ENCODE results near the gene NHERF2. TPM values are rescaled to one million over a fixed set of nuclear protein-coding genes. Genes with fewer than 3 reads are reported as not detected.

The NHERF2 gene
- total RNA-seq: 40.3 and 40.6 TPM in 2 replicates

DNA sequence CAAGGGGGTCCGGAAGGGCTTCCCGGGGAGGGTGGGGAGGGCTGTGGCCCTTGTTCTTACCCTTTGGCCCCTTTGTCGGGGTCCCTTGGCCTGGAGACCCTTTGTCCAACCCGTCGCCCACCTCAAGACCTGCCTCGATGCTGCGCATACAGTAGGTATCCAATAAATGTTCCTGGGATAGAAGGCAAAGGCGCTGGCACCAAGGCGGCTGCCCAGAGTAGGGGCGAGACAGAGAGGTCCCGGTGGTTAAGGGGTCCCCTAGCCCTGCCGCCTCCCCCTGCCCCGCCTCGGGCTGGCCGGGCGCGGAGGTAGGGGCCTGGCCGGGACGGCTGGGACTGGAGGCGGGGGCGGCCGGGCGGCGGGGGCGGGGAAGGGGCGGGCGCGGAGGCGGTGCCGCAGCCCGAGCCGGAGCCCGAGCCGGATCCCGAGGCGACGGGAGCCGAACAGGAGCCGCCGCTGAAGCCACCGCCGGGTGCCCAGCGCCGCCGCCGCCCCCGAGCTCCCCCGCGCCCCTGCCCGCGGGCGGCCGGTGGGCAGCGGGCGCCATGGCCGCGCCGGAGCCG, at the start of gene NHERF2:
Gene NHERF2 (plus strand): TSS at position 442 of the 563 bp plus-strand sequence. CDS start 104 bp downstream, at position 546.

GRCh38 chr16:1981398-1981836, 45.3 kb upstream of the NHERF2 start, which contains the start of gene NOXO1:
Gene NOXO1, minus strand, starts transcription at chr16:1981469. Its CDS starts 290 bp downstream, at chr16:1981179.

GRCh38 chr16:1983544-1984346, 43.0 kb upstream of the NHERF2 start, which contains the start of gene GFER:
Gene GFER, plus strand, starts transcription at chr16:1984193. Its CDS starts 26 bp downstream, at chr16:1984219.

GRCh38 chr16:1989209-1990100, 37.2 kb upstream of the NHERF2 start, which contains the start of gene SYNGR3:
Gene SYNGR3, plus strand, starts transcription at chr16:1989970. Its CDS starts 133 bp downstream, at chr16:1990103.

GRCh38 chr16:2009791-2010510, 16.8 kb upstream of the NHERF2 start, which contains the start of gene ZNF598:
Gene ZNF598, minus strand, starts transcription at chr16:2009821.

GRCh38 chr16:2019518-2019920, 7.2 kb upstream of the NHERF2 start, which contains the start of gene NPW:
Gene NPW, plus strand, starts transcription at chr16:2019785.

DNA sequence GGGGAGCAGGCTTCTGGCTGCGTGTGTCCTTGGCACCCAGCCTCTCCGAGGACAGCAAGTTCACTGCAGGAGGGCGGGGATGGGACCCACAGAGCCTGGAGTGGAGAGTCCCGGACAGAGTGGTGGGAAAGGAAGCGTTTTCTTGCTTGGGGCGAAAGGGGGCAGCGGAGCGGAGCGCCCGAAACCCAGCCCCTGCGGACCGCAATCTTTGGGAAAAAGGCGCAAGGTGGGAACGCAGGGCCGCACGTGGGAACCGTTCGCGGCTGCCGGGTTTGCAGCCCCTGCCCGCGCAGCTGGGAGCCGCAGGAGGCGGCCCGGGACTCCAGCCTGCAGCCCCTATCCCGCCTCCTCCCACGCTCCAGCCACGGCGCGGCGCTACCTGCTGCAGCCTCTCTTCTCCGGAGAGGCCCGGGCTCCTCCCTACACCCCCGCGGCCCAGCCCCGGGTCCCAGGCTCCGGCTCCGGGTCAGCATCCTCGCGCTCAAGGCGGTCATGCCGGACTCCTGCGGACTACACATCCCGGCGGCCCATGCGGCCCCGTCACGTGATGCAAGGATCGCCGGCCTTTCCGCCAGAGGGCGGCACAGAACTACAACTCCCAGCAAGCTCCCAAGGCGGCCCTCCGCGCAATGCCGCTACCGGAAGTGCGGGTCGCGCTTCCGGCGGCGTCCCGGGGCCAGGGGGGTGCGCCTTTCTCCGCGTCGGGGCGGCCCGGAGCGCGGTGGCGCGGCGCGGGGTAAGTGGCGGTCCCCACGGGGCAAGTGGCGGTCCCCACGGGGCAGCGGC, 20.8 kb downstream of the NHERF2 start, which contains the start of the genes NTHL1 and TSC2:
Gene NTHL1 (minus strand): TSS at position 505 of the 786 bp plus-strand sequence. CDS start 11 bp downstream, at position 494.
Gene TSC2 (plus strand): TSS at position 656 of the 786 bp plus-strand sequence. CDS start 631 bp downstream, outside the sequence.

Other genes with a start within 250 kb of the NHERF2 start
- 41.3 and 47.0 TPM in 2 replicates for gene SPSB3, start 244.3 kb upstream of the NHERF2 start, total RNA-seq
- gene NUBP2, start 243.9 kb upstream of the NHERF2 start, total RNA-seq: 54.0 and 59.8 TPM in 2 replicates
- gene IGFALS, start 233.2 kb upstream of the NHERF2 start, total RNA-seq: 0.09 and 0.11 TPM in 2 replicates
- gene HAGH, start 200.1 kb upstream of the NHERF2 start, total RNA-seq: 41.3 and 78.7 TPM in 2 replicates
- gene FAHD1, start 199.7 kb upstream of the NHERF2 start, total RNA-seq: 54.5 and 67.1 TPM in 2 replicates
- gene MEIOB, start 154.7 kb upstream of the NHERF2 start, total RNA-seq: not detected in 2 replicates
- gene HS3ST6, start 108.5 kb upstream of the NHERF2 start, total RNA-seq: not detected in 2 replicates
- gene MSRB1, start 83.7 kb upstream of the NHERF2 start, total RNA-seq: 8.4 and 11.8 TPM in 2 replicates
- gene RPL3L, start 72.2 kb upstream of the NHERF2 start, total RNA-seq: not detected in 2 replicates
- gene NDUFB10, start 67.4 kb upstream of the NHERF2 start, total RNA-seq: 122 and 128 TPM in 2 replicates
- 3,346 and 3,366 TPM in 2 replicates for gene RPS2, start 62.1 kb upstream of the NHERF2 start, total RNA-seq
- not detected in 2 replicates for gene RNF151, start 60.0 kb upstream of the NHERF2 start, total RNA-seq
- gene TBL3, start 54.8 kb upstream of the NHERF2 start, total RNA-seq: 21.0 and 27.2 TPM in 2 replicates
- gene NOXO1, start 45.4 kb upstream of the NHERF2 start, total RNA-seq: 0.09 and 0.11 TPM in 2 replicates
- gene GFER, start 42.7 kb upstream of the NHERF2 start, total RNA-seq: 8.9 and 9.1 TPM in 2 replicates
- gene SYNGR3, start 36.9 kb upstream of the NHERF2 start, total RNA-seq: 1.2 and 2.2 TPM in 2 replicates
- 8.1 and 8.8 TPM in 2 replicates for gene ZNF598, start 17.1 kb upstream of the NHERF2 start, total RNA-seq
- 0.43 and 0.52 TPM in 2 replicates for gene NPW, start 7.1 kb upstream of the NHERF2 start, total RNA-seq
- 25.9 and 29.7 TPM in 2 replicates for gene NTHL1, start 20.9 kb downstream of the NHERF2 start, total RNA-seq
- 27.5 and 28.2 TPM in 2 replicates for gene TSC2, start 21.1 kb downstream of the NHERF2 start, total RNA-seq
- 18.9 and 20.3 TPM in 2 replicates for gene PKD1, start 109.0 kb downstream of the NHERF2 start, total RNA-seq
- 0.26 and 0.65 TPM in 2 replicates for gene RAB26, start 121.7 kb downstream of the NHERF2 start, total RNA-seq
- 54.2 and 60.4 TPM in 2 replicates for gene TRAF7, start 128.9 kb downstream of the NHERF2 start, total RNA-seq
- 0.17 and 0.43 TPM in 2 replicates for gene CASKIN1, start 169.7 kb downstream of the NHERF2 start, total RNA-seq
- 10.6 and 10.7 TPM in 2 replicates for gene MLST8, start 178.6 kb downstream of the NHERF2 start, total RNA-seq
- 1.1 and 1.7 TPM in 2 replicates for gene BRICD5, start 184.0 kb downstream of the NHERF2 start, total RNA-seq
- 5.9 and 9.1 TPM in 2 replicates for gene PGP, start 187.9 kb downstream of the NHERF2 start, total RNA-seq
- 20.9 and 22.1 TPM in 2 replicates for gene E4F1, start 196.7 kb downstream of the NHERF2 start, total RNA-seq
- 0.22 and 0.26 TPM in 2 replicates for gene DNASE1L2, start 209.5 kb downstream of the NHERF2 start, total RNA-seq
- 27.7 and 31.9 TPM in 2 replicates for gene ECI1, start 224.7 kb downstream of the NHERF2 start, total RNA-seq
- gene RNPS1, start 241.2 kb downstream of the NHERF2 start, total RNA-seq: 29.7 and 44.9 TPM in 2 replicates

Measured in dermis lymphatic vessel endothelial cell (primary cell).